A549 (cell line): ENCODE results near the gene AFF2. TPM values are rescaled to one million over a fixed set of nuclear protein-coding genes. Genes with fewer than 3 reads are reported as not detected.

Experiments
- ATAC-seq, 2 experiments: fragments of 200-7000 bp in 1 of 2; fragments of >200 bp in 1 of 2; cut with Nextera tagmentation in 1 of 2; cut with Tn5 transposase in 1 of 2; 3 replicates each; pipeline versions ENCODE4 v1.8.0 to v1.9.1; 2018 to 2020; ENCODE audit warnings: mild to moderate bottlenecking in 1 of 2, moderate library complexity in 1 of 2
- CTCF ChIA-PET: fragments of 300-600 bp; sonication (Branson Sonifier 250); formaldehyde crosslinking; extraction: SDS; loops from one replicate; lab custom pipeline; 2021; ENCODE audit warnings: antibody characterized with exemption, inconsistent platforms; lab: Yijun Ruan, JAX
- POLR2A ChIA-PET: fragments of 350-600 bp; formaldehyde crosslinking; extraction: SDS; loops from one replicate; lab custom pipeline; 2021; ENCODE audit warnings: antibody characterized with exemption, inconsistent platforms; lab: Yijun Ruan, JAX
- DNase-seq, 2 experiments: peaks; one replicate each; pipeline versions ENCODE4 v3.0.0 to v3.0.0-alpha.2; 2011 to 2016; ENCODE audit warnings: low read depth in 1 of 2, low spot score in 1 of 2
- FAIRE-seq: peaks from 2 replicates; lab custom pipeline; 2011; peaks lifted over from hg19 to GRCh38; lab: Jason Lieb, UNC
- H3K27ac ChIP-seq, 2 experiments: fragments of >200 bp; sonication (Bioruptor Twin); formaldehyde crosslinking; 3 replicates each; pipeline ENCODE4 v1.5.1; 2016 to 2017
- H3K4me1 ChIP-seq: fragments of >200 bp; sonication (Bioruptor Twin); formaldehyde crosslinking; 3 replicates; pipeline ENCODE4 v1.6.1; 2016
- H3K4me2 ChIP-seq: fragments of >200 bp; sonication (Bioruptor Twin); formaldehyde crosslinking; 3 replicates; pipeline ENCODE4 v1.6.1; 2016
- H3K4me3 ChIP-seq: fragments of >200 bp; sonication (Bioruptor Twin); formaldehyde crosslinking; 3 replicates; pipeline ENCODE4 v1.5.1; 2016
- H3K9me3 ChIP-seq: fragments of >200 bp; sonication (Bioruptor Twin); formaldehyde crosslinking; 3 replicates; pipeline ENCODE4 v1.6.1; 2016
- BHLHE40 ChIP-seq: IDR thresholded peaks from 2 replicates; pipeline ENCODE4 v1.6.1; 2012; ENCODE audit warnings: low read depth, low read length, inconsistent platforms
- CBX8 ChIP-seq: fragments of 200-600 bp; sonication (generic); IDR thresholded peaks from 2 replicates; pipeline ENCODE4 v1.6.1; 2016
- CEBPB ChIP-seq, 2 experiments: fragments of >200 bp in 1 of 2; sonication (Bioruptor Twin) in 1 of 2; formaldehyde crosslinking in 1 of 2; IDR thresholded peaks; 2 replicates each; pipeline ENCODE4 v1.6.1; 2012 to 2016
- EHF ChIP-seq: fragments of 250-450 bp; sonication (Bioruptor Pico); IDR thresholded peaks from 2 replicates; pipeline ENCODE4 v1.5.0; 2020; ENCODE audit warnings: mild to moderate bottlenecking
- EHMT2 ChIP-seq: fragments of 200-600 bp; sonication (generic); IDR thresholded peaks from 2 replicates; pipeline ENCODE4 v1.6.1; 2016; ENCODE audit warnings: antibody characterized with exemption, low read depth, mild to moderate bottlenecking, moderate library complexity
- FOSB ChIP-seq: fragments of 250-450 bp; sonication (Bioruptor Pico); IDR thresholded peaks from 2 replicates; pipeline ENCODE4 v1.5.0; 2020; ENCODE audit warnings: mild to moderate bottlenecking, moderate library complexity
- FOSL2 ChIP-seq, 2 experiments: fragments of 450-650 bp in 1 of 2; fragments of >200 bp in 1 of 2; sonication (Bioruptor Twin) in 1 of 2; formaldehyde crosslinking; IDR thresholded peaks; 2 replicates each; pipeline versions ENCODE4 v1.5.0 to v1.6.1; 2016 to 2020; ENCODE audit warnings: mild to moderate bottlenecking in 1 of 2, moderate library complexity in 1 of 2
- FOXS1 ChIP-seq: fragments of 250-450 bp; sonication (Bioruptor Pico); IDR thresholded peaks from 2 replicates; pipeline ENCODE4 v1.5.0; 2020; ENCODE audit warnings: mild to moderate bottlenecking, moderate library complexity
- GATA3 ChIP-seq: IDR thresholded peaks from 2 replicates; pipeline ENCODE4 v1.6.1; 2012; ENCODE audit warnings: borderline replicate concordance
- HES2 ChIP-seq: fragments of >200 bp; sonication (Bioruptor Twin); formaldehyde crosslinking; IDR thresholded peaks from 2 replicates; pipeline ENCODE4 v1.6.1; 2016
- HEYL ChIP-seq: fragments of 250-450 bp; sonication (Bioruptor Pico); IDR thresholded peaks from 2 replicates; pipeline ENCODE4 v1.8.0; 2021; ENCODE audit warnings: mild to moderate bottlenecking, moderate library complexity
- HOXA7 ChIP-seq: fragments of 250-450 bp; sonication (Bioruptor Pico); IDR thresholded peaks from 2 replicates; pipeline ENCODE4 v1.5.0; 2020; ENCODE audit warnings: mild to moderate bottlenecking, moderate library complexity
- JUN ChIP-seq, 2 experiments: fragments of >200 bp; sonication (Bioruptor Twin); formaldehyde crosslinking; IDR thresholded peaks; 2 replicates in 1 of 2; 3 replicates in 1 of 2; pipeline ENCODE4 v1.6.1; 2016 to 2017
- JUNB ChIP-seq: fragments of >200 bp; sonication (Bioruptor Twin); formaldehyde crosslinking; IDR thresholded peaks from 2 replicates; pipeline ENCODE4 v1.6.1; 2016
- KDM1A ChIP-seq: fragments of 200-600 bp; sonication (generic); IDR thresholded peaks from 2 replicates; pipeline ENCODE4 v1.6.1; 2016; ENCODE audit warnings: low read depth, mild to moderate bottlenecking
- MAFK ChIP-seq: fragments of 450-650 bp; IDR thresholded peaks from 2 replicates; pipeline ENCODE4 v1.6.1; 2014; ENCODE audit not compliant: partially characterized antibody
- MYC ChIP-seq: IDR thresholded peaks from 2 replicates; pipeline ENCODE4 v1.6.1; 2012; ENCODE audit warnings: mild to moderate bottlenecking, inconsistent platforms, low read length, improper control_type of control experiment, borderline replicate concordance
- NFE2L2 ChIP-seq: fragments of 150-350 bp; conservative IDR thresholded peaks from 2 replicates; pipeline ENCODE4 v1.6.1; 2014; ENCODE audit warnings: low read length
- PHF8 ChIP-seq: fragments of 200-600 bp; sonication (generic); IDR thresholded peaks from 2 replicates; pipeline ENCODE4 v1.6.1; 2016; ENCODE audit warnings: low read depth, mild to moderate bottlenecking, antibody characterized with exemption, moderate library complexity, borderline replicate concordance
- POLR2A ChIP-seq: IDR thresholded peaks from 2 replicates; pipeline ENCODE4 v1.6.1; 2012; ENCODE audit warnings: mild to moderate bottlenecking, low read length
- RARB ChIP-seq: fragments of 250-450 bp; sonication (Bioruptor Pico); IDR thresholded peaks from 2 replicates; pipeline ENCODE4 v1.8.0; 2021; ENCODE audit warnings: mild to moderate bottlenecking, moderate library complexity
- RCOR1 ChIP-seq: fragments of 150-350 bp; IDR thresholded peaks from 2 replicates; pipeline ENCODE4 v1.6.1; 2014; ENCODE audit warnings: antibody characterized with exemption, low read length, low read depth
- RFX5 ChIP-seq: fragments of 450-650 bp; IDR thresholded peaks from 2 replicates; pipeline ENCODE4 v1.7.1; 2014; ENCODE audit warnings: antibody characterized with exemption, mild to moderate bottlenecking, moderate library complexity
- RNF2 ChIP-seq: fragments of 200-600 bp; sonication (generic); IDR thresholded peaks from 2 replicates; pipeline ENCODE4 v1.6.1; 2016; ENCODE audit warnings: low read depth, mild to moderate bottlenecking, antibody characterized with exemption, moderate library complexity, borderline replicate concordance
- SREBF2 ChIP-seq: fragments of 450-650 bp; IDR thresholded peaks from 2 replicates; pipeline ENCODE4 v1.6.1; 2014; ENCODE audit warnings: mild to moderate bottlenecking, moderate library complexity
- TFCP2L1 ChIP-seq: fragments of 250-450 bp; sonication (Bioruptor Pico); IDR thresholded peaks from 2 replicates; pipeline ENCODE4 v1.5.0; 2021; ENCODE audit warnings: mild to moderate bottlenecking
- ZC3H11A ChIP-seq: fragments of 450-650 bp; IDR thresholded peaks from 2 replicates; pipeline ENCODE4 v1.6.1; 2014; ENCODE audit warnings: antibody characterized with exemption, mild to moderate bottlenecking
- ZFP36 ChIP-seq: fragments of 450-650 bp; IDR thresholded peaks from 2 replicates; pipeline ENCODE4 v1.6.1; 2014; ENCODE audit warnings: borderline replicate concordance; ENCODE audit not compliant: partially characterized antibody
- ZNF302 ChIP-seq: fragments of 250-450 bp; sonication (Bioruptor Pico); IDR thresholded peaks from 2 replicates; pipeline ENCODE4 v1.9.0; 2021; ENCODE audit warnings: inconsistent platforms, mild to moderate bottlenecking, moderate library complexity
- WGBS: methylation state at CpG from one replicate; pipeline ENCODE4 v1.1.6; 2017; ENCODE audit errors: missing lambda C conversion rate; 5-methylcytosine and 5-hydroxymethylcytosine counted together
- polyA plus RNA-seq, 4 experiments: library from polyadenylated mRNA; depleted of rRNA in 3 of 4; stranded (reverse); fragments of >200 nt; fragmentation: RNase III in 1 of 4; extraction: RNeasy Plus Mini Kit Qiagen cat#74134 plus additional on column Dnase treatment in 1 of 4; gene quantifications; 2 replicates in 3 of 4; 3 replicates in 1 of 4; pipeline ENCODE4 v1.2.3, GENCODE V29; 2011 to 2017
- TF ChIP-seq, protein P1 (sequence below): fragments of 450-650 bp; IDR thresholded peaks from 2 replicates; pipeline ENCODE4 v1.6.1; 2014; ENCODE audit warnings: antibody characterized with exemption
- TF ChIP-seq, protein P2 (sequence below): fragments of >200 bp; sonication (Bioruptor Twin); formaldehyde crosslinking; IDR thresholded peaks from 3 replicates; pipeline ENCODE4 v1.5.1; 2016

AFF2 gene
- polyA plus RNA-seq, 2 of the 4 experiments (the other 2 are of a cell fraction): 0.04 TPM; not detected in 1

GRCh38 chrX:148556498-148556897, 56.1 kb downstream of the AFF2 start:
- H3K4me2 ChIP-seq: no peak overlapping the region
- TF ChIP-seq KDM1A (no peak), RNF2 (no peak), HEYL (no peak), BHLHE40 (no peak), CBX8 (no peak)
- no peak overlapping the region for H3K27ac ChIP-seq
- ATAC-seq: no peak
- H3K4me3 ChIP-seq: no peak overlapping the region
- H3K4me1 ChIP-seq: no peaks in the 10 kb centered on the region
- H3K9me3 ChIP-seq: no peaks in the 10 kb centered on the region
- ChIA-PET POLR2A (no interaction called here), CTCF (no interaction called here)
- DNase-seq: no peak
- no peak for FAIRE-seq
- WGBS: 82% methylated on average over 1 of the region's 1 CpG

GRCh38 chrX:148562846-148563245, 62.4 kb downstream of the AFF2 start:
- CTCF ChIA-PET: no interaction called here
- ATAC-seq: no peak
- WGBS: 2% methylated on average over 3 of the region's 3 CpGs
- TF ChIP-seq GATA3 (no peak), RARB (CRISPR knock-in tag) (no peak), EHF (CRISPR knock-in tag) (no peak), CBX8 (no peak), EHMT2 (no peak), PHF8 (no peak), RFX5 (no peak), ZC3H11A (no peak), FOXS1 (CRISPR knock-in tag) (no peak), JUN (IDR thresholded peaks at IDR 0.05) (no peak), RCOR1 (no peak), ZFP36 (no peak)
- TF ChIP-seq, all 56 proteins: peak for 0
- no peak for DNase-seq
- POLR2A ChIA-PET: no interaction called here
- Histone ChIP-seq H3K27ac (no peak overlapping the region), H3K4me2 (no peak overlapping the region), H3K4me1 (no peaks in the 10 kb centered on the region), H3K9me3 (no peaks in the 10 kb centered on the region), H3K4me3 (no peak overlapping the region)
- FAIRE-seq: no peak

DNA sequence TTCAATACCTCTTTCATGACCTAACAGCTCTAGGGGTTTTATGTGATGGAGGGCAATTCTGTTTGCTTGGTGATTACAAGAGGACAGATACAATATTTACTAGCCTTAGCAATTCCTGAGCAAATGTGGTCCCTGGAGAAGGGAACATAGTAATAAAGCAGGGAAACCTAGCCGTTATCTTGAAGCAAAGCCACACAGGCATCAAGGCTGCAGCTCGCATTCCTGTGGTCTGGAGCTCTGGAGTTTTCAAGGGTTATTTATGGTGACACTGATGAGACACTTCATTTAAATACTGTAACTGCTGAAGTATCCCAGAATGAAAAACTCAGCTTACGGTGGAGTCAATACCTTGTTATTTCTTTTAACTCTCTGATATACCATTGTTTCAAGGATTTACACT, 66.8 kb downstream of the AFF2 start:
- FAIRE-seq: no peak
- ATAC-seq: no peak
- no peak overlapping the region for H3K4me2 ChIP-seq
- no peak for DNase-seq
- H3K9me3 ChIP-seq: no peaks in the 10 kb centered on the region
- POLR2A ChIA-PET: no interaction called here
- no peak overlapping the region for H3K27ac ChIP-seq
- CTCF ChIA-PET: no interaction called here
- no peak overlapping the region for H3K4me3 ChIP-seq
- 13% methylated on average over 3 of the region's 3 CpGs for WGBS
- no peaks in the 10 kb centered on the region for H3K4me1 ChIP-seq
- no peak for TF ChIP-seq KDM1A
- no peak for TF ChIP-seq ZNF302 (CRISPR knock-in tag)
- TF ChIP-seq MAFK: no peak
- no peak for TF ChIP-seq MYC
- no peak for TF ChIP-seq JUNB
- TF ChIP-seq NFE2L2: no peak
- no peak for TF ChIP-seq SREBF2
- no peak for TF ChIP-seq FOSB
- TF ChIP-seq, protein P1, sequence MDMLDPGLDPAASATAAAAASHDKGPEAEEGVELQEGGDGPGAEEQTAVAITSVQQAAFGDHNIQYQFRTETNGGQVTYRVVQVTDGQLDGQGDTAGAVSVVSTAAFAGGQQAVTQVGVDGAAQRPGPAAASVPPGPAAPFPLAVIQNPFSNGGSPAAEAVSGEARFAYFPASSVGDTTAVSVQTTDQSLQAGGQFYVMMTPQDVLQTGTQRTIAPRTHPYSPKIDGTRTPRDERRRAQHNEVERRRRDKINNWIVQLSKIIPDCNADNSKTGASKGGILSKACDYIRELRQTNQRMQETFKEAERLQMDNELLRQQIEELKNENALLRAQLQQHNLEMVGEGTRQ: no peak
- no peak for TF ChIP-seq CEBPB (IDR thresholded peaks at IDR 0.05)
- TF ChIP-seq TFCP2L1 (CRISPR knock-in tag): no peak
- TF ChIP-seq HEYL: no peak
- TF ChIP-seq, protein P2, sequence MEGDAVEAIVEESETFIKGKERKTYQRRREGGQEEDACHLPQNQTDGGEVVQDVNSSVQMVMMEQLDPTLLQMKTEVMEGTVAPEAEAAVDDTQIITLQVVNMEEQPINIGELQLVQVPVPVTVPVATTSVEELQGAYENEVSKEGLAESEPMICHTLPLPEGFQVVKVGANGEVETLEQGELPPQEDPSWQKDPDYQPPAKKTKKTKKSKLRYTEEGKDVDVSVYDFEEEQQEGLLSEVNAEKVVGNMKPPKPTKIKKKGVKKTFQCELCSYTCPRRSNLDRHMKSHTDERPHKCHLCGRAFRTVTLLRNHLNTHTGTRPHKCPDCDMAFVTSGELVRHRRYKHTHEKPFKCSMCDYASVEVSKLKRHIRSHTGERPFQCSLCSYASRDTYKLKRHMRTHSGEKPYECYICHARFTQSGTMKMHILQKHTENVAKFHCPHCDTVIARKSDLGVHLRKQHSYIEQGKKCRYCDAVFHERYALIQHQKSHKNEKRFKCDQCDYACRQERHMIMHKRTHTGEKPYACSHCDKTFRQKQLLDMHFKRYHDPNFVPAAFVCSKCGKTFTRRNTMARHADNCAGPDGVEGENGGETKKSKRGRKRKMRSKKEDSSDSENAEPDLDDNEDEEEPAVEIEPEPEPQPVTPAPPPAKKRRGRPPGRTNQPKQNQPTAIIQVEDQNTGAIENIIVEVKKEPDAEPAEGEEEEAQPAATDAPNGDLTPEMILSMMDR: no peak
- no peak for TF ChIP-seq RFX5
- no peak for TF ChIP-seq GATA3
- no peak for TF ChIP-seq HES2
- no peak for TF ChIP-seq POLR2A
- TF ChIP-seq FOSL2 (IDR thresholded peaks at IDR 0.05): no peak
- TF ChIP-seq FOSL2 (CRISPR knock-in tag; IDR thresholded peaks at IDR 0.05): no peak
- TF ChIP-seq EHF (CRISPR knock-in tag): no peak
- no peak for TF ChIP-seq HOXA7
- TF ChIP-seq, all 56 proteins: peak for 0
